Prostate gland (tissue), 2 donors: ENCODE measurements around the gene PRDM11.

Experiments used
- CTCF ChIP-seq, 4 experiments: fragments of 200-600 bp in 2 of 4; fragments of 450-650 bp in 2 of 4; sonication (generic) in 2 of 4; IDR thresholded peaks; 1 replicate in 3 of 4; 2 replicates in 1 of 4; pipeline ENCODE4 v1.5.1; 2016 to 2019; ENCODE audit warnings: antibody characterized with exemption in 4 of 4, mild to moderate bottlenecking in 2 of 4, moderate library complexity in 2 of 4
- POLR2AphosphoS5 ChIP-seq: sonication (generic); formaldehyde crosslinking; IDR thresholded peaks from one replicate; pipeline ENCODE4 v1.6.1; 2017; ENCODE audit warnings: antibody characterized with exemption

GRCh38 chr11:45152740-45153595 lies 6.5 kb downstream of the PRDM11 start:
- TF ChIP-seq POLR2AphosphoS5, result no peak
- TF ChIP-seq CTCF (IDR thresholded peaks at IDR 0.05), result no peak
